Amniotic stem cell (primary cell): Measurements from ENCODE around the gene COQ5.
"Not testable (repeated sequence)": the region's sequence is repeated elsewhere in the genome, so short reads cannot be mapped to it uniquely, and the experiment has no call there.

ENCODE experiments used
- DNase-seq: peaks from one replicate; lab custom pipeline; 2025; lab: John Stamatoyannopoulos, UW

COQ5 gene

DNA sequence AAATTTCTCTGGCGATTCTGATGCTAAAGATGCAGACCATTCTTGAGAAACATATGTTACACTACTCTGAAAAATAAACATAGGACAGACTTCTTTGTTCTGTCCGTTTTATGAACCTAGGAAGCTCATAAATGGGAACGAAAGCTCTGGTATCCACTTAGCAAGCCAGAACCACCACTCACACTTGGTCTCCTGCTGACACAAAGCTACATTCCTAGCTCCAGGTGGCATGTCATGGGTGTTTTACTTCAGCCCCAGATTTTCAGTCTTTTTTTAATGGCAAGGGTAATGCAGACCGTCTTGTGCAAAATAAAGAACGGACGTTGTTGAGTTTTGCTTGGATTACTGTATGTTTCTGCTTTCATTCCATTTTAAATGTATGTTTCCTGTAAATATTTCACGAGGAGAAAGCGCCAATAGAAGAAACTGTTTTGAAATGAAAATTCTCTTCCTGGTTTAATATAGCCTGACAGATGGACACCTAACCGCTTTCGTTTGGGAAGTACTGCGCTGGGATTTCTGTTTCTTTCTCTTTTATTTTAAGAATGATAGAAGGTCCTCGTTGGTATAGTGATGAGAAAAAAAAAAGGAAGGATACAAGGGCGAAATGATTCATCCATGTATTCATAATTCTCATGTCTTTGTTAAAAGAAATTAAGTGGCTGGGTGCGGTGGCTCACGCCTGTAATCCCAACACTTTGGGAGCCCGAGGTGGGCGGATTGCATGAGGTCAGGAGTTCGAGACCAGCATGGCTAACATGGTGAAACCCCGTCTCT, 871 bp upstream of the COQ5 start:
- DNase-seq: no peak

DNA sequence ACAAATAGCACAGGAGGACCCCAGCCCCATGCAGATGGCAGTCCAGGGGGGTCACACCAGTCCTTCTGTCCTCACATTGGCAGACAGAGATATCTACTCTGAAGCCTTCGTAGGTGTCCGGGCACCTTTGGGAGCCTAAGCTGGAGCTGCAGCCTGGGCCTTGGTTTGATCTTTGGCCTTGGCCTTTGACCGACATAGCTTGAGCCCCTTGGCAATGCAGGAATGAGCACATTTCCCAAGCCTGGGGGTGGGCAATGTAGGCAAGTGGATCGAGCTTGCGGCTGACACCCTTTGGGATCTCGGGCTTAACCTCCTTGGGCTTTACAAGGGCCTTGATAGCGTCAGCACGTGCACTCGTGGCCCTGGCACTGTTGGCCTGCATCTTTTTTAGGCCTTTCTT, 6.4 kb downstream of the COQ5 start:
- no peak for DNase-seq

DNA sequence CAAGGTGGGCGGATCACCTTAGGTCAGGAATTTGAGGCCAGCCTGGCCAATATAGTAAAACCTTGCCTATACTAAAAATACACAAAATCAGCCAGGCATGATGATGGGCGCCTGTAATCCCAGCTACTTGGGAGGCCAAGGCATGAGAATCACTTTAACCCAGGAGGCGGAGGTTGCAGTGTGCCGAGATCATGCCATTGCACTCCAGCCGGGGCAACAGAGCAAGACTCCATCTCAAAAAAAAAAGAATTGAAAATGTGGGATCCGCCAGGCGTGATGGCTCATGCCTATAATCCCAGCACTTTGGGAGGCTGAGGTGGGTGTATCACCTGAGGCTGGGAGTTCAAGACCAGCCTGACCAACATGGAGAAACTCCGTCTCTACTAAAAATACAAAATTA, 9.6 kb downstream of the COQ5 start:
- DNase-seq: not testable (repeated sequence)

DNA sequence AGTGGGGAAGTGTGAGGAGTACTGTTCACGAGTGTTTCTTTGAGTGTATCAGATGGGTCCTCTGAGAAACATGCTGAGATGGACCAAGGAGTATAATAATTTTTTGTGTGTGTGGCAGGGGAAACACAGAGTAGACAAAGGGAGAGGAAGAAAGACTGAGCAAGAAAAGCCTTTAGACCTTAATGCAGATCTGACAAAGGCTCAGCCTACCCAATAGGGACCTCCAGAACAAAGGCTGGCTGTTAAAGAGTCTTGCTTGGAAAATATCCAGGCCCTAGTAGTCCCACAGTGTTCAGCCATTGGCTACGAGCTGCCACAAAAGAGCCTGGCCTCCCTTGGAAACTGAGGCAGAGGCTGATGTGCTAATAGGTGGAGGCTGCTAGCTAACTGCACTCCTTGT, 13.5 kb downstream of the COQ5 start:
- DNase-seq: no peak

DNA sequence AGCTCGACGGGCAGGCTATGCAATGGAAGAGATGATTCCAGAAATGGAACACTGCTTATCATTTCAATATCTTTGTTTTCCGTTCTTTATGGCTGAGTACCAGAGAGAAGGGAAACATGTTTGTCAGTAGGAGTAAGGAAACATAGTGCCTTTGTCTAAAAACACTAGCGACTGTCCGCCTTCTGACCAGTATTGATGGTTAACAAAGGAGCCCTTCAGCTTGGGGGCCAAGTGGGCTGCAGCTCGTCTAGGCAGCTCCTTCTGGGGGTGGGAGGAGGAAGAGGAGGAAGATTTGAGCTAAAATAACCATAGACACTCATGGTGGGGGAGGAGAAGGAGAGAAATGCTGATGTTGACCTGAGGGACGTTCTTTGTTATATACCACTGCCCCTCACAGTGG, 15.0 kb downstream of the COQ5 start:
- no peak for DNase-seq

DNA sequence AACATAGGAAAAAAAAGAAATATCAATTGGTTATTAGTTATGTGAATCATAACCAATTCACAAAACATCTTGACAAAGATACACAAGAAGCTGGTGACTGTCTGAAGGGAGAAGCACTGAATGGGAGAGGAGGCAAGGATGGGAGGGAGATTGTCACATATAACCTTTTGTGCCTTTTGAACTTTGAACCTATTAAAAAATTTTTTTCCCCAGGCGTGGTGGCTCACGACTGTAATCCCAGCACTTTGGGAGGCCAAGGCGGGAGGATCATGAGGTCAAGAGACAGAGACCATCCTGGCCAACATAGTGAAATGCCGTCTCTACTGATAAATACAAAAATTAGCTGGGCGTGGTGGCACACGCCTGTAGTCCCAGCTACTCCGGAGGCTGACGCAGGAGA, 20.4 kb downstream of the COQ5 start:
- DNase-seq: no peak

DNA sequence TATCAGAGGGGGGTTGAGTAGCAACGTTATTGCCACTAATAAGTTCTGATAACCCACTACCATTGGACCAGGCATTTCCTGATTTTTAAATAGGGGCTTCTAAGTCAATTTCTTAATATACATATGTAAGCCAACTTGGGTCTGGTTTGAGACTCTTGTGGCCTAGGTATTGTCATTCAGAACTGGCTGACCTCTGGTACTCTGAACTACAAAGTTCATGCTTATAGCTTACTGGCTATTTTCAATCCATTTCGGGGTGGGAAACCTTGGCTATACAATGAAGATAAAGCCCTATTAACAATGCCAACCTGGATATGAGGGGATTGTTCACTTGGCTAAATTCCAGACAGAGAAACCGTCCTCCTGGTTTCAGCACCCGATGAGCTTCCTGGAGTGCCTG, 24.4 kb downstream of the COQ5 start:
- no peak for DNase-seq

DNA sequence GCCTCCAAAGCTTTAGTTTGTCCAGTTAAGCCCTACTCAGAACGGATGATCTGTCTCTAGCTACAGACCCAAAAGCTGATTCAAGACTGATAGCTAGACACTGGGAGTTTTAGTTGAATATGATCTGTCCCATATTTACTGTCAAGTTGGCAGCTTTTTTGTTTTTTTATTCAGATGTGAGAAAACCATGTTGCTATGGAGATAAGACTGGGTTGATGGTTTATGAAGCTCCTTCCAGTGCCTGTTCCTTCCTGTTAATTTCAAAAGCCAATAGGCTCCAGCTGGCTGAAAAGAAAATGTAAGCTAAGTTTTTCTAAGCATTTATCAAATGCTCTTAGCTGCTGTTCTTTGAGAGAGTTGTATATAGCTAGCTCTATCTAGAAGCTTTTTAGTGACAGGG, 28.4 kb downstream of the COQ5 start:
- no peak for DNase-seq

DNA sequence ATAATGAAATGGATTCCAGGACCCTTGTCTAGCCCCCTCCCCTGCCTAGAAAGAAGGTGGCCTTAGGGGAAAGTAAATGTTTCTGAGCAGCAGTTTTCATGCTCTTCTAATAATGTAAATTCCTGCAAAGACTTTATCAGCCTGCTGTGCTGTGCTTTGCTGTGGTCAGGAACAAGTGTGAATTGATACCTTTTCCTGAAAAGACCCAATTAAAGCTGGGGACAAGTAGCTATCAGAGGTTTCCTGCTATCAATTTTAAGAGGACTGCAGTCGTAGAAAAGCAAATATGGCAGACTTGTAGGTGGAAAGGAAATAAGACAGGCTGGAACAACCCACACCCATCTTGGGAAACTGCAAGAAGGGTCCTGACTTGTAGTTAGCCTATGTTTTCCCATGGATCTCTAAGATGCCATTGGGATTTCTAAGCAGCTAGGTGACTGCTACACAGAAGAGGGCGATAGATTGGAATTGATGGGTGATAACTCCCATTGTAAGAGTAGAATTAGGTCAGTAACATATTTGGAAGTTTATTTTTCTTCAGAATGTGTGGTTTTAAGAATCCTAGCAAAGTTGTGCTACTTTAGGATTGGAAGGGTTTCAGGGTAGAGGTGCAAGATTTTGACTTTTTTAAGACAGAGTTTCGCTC, 30.0 kb downstream of the COQ5 start:
- DNase-seq: no peak

DNA sequence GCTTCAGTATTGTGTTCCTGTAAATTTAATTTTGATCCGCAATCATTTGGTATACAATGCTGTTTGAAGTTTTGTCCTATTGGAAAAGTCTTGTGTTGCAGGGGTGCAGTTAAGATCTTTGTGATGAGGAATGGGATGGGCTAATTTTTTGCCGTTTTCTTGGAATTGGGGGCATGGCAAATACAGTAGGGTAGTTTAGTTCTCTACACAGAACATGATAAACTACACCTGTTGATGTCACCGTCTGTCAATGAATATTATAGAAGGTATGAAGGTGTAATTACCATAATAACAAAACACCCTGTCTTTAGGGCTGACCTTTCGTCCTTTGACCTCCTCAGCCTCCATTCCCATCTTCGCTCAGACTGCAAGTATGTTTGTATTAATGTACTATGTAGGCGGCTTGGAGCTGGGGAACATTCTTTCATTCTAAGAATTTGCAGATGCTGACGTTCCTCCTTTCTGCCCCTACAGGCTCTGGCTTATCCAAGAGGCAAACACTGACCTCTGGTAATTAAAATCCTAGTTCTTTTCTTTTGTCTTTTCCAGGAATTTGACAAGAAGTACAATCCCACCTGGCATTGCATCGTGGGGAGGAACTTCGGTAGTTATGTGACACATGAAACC, 31.3 kb downstream of the COQ5 start:
- DNase-seq: no peak

DNA sequence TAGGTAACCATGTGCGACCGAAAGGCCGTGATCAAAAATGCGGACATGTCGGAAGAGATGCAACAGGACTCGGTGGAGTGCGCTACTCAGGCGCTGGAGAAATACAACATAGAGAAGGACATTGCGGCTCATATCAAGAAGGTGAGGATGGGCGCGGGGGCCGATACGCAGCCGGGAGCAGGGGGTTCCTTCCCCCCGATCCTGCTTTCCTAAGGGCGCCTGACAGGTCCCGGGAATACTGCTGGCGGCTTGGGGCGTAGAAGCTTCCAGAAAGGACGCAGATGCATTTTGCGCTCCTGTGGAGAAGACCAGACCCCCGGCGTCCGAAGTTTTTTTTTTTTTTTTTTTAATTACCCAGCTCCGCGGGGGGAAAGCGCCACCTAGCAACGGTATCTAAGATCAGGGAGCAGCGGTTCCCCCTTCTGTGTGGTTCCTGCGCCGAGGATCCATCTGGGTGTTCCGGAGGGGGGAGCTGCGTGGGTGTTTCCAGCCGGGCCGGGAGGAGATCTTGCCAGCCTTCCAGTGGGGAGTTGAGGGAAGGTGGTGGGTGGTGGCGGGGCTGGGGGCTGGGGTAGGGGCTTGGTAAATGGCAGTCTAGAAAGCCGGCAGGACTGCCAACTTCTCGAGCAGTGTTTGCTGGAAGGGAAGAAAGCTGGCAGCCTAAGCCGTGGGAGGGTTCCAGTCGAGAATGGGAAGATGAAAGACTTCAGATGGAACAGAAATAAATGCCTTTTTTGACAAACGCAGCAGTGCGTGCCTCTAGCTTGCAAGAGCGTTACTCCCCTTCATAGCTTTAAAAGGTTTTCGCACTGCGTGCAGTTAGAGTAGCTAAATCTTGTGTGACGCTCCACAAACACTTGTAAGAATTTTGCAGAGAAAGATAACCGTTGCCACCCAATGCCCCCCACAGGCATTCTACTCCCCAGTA, 32.3 kb downstream of the COQ5 start:
- DNase-seq: no peak

DNA sequence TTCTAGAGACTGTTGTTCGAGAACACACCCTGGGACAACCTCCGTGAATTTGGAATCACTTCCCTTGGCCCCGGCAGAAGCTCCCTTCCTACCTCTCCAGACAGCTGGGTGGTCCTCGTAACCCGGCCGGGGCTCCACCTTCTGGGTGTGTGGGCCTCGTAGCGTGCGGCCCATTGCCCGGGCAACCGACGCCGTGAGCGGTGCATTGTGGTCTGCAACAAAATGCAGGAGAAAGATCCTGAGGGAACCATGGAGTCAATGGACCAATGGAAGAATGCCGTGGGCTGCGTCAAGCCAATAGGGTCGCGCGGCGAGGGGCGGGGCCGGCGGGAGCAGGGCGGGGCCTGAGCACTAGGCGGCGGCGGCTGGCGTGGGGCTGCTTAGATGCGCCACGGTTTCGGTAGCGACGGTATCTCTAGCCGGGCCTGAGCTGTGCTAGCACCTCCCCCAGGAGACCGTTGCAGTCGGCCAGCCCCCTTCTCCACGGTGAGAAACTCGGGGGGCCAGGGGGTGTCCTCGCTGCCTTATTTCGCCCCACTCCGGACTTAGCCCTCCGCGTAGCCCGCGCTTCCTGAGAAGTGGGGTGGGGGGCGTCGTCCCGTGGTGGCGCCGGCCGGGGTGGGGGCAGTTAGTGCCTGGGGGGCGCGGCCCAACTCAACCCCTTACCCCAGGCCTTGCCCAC, 33.1 kb downstream of the COQ5 start, which contains the start of gene DYNLL1:
Gene DYNLL1, plus strand, starts transcription at position 383 of the 682 bp plus-strand sequence. CDS start 309 bp downstream, outside the sequence.
- DNase-seq: peak; percentile 95

DNA sequence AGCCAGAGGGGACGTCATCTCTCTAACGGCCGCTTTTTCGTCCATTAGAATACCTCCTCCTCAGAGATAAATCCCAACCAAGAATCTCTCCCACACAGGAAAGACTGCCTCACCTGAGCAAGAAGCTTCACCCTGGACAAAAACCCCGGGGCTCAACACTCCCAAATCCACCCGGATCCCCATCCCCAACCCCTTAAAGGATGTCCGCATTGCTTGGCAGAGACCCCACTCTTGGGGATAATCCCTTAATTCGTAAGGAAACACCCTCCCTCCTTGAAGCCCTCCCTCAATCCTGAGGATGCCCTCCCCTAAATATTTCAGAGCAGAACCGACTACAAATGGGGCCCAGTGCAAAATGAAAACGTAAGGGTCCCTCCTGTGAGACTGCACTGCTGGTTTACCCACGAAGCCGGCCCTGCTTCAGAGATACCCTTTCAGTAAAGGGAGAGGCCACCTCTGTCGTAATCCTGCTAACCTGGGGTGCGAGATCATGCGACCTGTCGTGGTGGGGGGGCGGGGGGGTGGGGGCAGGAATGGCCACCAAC, 33.7 kb downstream of the COQ5 start:
- no peak for DNase-seq

DNA sequence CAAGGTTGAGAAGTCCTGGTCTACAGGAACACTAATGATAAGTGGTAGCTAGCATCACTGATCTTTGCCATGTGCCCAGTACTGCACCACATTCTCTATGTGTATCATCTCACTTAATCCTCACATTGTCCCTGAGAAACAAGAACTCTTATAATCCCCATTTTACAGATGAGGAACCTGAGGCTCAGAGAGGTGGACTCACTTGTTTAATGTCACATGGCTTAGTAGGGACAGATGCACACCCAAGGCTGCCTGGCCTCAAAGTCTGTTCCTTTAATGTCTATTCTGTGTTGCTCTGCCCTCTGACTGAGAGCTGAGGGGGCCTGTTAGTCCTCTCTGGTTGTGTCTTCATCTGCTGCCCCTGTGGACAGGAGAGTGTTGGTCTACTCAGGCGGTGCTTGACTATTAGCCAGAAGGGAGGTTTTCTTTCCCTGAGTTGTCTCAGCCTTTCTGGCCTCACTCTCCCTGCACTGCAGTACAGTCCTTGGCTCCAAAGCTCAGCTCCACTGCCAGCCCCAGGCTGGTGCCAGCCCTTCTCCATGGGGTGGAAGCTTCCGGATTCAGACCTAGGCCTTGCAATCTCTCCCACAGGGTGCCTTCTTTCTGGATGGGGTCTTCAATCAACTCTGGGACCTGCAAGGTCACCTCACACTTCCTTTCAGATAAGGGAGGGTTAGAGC, 38.0 kb downstream of the COQ5 start:
- DNase-seq: no peak

DNA sequence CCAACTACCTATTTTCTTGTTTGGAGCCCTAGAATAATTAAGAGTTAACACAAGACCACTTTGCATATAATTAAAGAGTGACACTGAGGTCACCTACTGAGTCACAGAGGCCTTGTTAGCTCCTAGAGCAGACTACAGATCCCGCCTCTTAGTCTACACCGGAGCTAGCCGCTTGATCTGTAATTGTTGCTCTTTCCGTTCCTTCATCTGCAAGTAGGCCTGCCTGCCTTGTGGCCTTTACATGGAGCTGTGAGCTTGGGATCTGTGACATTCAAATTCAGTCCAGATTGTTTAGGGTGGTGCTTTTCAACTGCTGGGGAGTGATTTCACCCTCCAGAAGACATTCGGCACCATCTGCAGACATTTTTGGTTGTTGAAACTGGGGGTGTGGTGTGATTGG, 38.6 kb downstream of the COQ5 start:
- DNase-seq: no peak

DNA sequence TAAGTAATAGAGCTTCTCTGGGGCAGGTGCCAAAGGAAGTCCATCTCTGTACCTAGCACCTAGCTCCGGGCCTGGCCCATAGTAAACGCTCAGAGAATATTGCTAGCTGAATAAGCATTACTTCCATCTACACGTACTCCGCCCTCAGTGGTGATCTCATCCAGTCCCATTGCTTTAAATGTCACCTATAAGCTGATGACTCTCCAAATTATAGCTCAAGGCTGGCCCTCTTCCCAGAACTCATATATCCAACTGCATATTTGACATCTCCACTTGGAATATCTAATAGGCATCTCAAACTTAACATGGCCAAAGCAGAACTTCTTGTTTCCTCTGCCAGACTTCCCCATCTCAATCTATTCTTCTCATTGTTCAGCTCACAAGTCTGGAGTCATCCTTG, 39.9 kb downstream of the COQ5 start:
- DNase-seq: no peak

DNA sequence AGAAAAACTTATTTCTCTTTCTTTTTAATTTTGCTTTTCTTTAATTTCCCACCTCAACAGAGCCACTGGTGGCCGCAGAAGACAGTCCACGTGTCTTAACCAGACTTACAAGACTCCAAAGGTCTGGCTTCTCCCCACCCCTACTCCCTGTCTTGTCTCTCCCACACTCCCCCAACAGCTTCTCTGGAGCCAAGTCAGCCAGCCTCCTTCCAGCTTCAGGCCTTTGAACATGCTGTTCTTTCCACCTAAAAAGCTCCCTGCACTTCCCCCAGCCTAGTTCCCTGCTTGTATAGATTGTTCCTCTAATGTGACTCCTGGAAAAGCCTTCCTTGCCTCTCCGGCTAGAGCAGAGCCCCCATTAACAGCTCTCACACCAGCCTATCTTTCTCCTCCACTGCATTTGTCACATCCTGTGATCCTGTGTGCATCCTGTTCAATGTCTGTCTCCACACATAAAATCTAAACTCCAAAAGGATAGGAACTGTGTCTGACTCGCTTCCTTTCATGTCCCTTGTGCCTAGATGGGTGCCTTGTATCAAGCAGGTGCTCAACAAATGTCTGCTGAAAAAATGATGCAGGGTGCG, 40.8 kb downstream of the COQ5 start:
- no peak for DNase-seq

DNA sequence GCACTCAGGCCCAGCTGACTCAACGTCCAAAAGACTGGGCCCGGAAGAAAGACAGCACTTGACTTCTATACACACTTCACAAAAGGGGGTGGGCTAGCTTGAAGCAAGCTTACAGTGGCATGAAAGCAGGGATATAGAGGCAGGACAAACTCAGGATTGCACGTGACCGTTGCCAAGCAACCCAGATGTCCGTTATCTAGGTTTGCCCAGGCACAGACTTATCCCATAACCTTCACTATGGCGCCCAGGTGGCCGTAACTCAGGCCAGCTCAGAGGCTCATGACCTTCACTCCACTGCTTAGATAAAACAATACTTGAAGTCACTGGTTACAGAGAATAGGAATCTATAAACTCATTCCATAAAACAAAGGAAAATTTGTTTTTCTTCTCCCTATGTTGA, 41.4 kb downstream of the COQ5 start:
- not testable (repeated sequence) for DNase-seq

DNA sequence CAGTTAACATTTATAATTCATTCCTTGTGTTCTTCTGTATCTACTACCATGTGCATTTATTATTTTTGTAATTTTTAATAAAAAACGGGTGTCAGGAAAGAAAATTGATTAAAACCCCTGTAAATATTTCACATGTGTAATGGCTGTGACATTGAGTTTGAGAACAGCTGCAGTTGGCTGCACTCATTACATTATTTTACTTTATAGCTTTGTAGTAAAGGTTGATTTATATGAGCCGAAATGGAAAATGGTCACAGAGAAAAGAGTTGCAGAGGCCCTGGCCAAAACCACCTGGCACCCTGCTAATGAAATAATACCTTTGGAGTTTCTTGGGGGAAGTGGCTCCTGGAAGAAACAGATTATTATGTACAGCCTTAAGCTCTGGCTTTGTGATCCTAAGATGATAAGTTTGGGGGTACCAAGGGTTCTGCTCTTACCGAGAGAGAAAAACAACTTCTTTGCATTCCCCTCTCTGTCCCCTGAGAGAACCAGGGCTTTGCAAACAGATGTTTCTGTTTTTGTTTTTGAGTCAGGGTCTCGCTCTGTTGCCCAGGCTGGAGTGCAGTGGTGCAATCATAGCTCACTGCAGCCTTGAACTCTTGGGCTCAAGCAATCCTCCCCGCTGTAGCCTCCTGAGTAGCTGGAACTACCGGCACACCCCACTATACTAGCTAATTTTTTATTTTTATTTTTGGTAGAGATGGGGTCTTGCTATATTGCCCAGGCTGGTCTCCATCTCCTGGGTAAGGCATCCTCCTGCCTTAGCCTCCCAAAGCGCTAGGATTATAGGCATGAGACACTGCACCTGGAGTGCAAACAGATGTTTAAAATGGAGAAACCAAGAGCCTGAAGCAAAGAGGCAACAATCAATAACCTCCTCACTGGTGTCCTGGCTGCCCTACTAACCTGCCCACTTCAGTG, 42.7 kb downstream of the COQ5 start:
- DNase-seq: no peak
